ENCODE measurements around the gene LY6G6D. TPM values are rescaled to one million over a fixed set of nuclear protein-coding genes. Genes with fewer than 3 reads are reported as not detected.

LY6G6D gene, protein sequence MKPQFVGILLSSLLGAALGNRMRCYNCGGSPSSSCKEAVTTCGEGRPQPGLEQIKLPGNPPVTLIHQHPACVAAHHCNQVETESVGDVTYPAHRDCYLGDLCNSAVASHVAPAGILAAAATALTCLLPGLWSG
- not detected in 2 replicates for total RNA-seq

DNA sequence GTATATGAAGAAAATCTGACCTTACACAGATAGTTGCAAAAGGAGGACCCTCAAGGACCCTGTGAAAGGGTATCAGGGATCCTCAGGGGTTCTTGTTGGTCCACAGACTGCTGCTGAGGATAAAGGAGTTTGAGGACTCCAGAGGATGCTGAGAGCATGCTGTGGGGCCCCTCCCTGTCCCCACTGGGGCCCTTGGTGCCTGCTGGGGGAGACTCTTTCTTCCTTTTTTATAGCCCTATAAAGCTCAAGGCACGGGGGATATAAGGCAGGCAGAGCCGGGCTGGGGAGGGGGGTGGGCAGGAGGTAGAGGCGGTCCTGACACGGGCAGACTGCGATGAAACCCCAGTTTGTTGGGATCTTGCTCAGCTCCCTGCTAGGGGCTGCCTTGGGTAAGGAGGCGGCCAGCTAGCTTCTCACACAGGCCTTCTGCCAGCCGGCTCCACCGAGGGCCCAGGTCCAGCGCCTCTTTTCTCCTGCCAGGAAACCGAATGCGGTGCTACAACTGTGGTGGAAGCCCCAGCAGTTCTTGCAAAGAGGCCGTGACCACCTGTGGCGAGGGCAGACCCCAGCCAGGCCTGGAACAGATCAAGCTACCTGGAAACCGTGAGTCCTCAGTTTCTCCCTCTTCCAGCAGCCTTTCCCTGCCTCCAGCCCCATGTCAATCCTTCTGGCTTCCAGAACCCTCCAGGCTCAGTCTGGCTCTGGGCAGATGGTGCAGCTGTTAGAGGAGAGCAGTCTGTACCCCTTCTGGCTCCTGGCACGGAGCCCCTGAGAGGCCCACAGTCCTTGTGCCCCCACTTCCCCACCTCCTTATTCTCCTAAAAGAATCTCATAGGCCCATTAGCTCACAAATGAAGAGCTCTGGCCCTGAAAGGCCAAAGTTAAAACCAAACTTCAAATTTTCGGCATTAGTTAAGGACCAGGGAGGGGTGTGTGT lies at the start of gene LY6G6D:
LY6G6D (plus strand) TSS at position 327 of the 937 bp plus-strand sequence; CDS start at position 335, 8 bp downstream.

DNA sequence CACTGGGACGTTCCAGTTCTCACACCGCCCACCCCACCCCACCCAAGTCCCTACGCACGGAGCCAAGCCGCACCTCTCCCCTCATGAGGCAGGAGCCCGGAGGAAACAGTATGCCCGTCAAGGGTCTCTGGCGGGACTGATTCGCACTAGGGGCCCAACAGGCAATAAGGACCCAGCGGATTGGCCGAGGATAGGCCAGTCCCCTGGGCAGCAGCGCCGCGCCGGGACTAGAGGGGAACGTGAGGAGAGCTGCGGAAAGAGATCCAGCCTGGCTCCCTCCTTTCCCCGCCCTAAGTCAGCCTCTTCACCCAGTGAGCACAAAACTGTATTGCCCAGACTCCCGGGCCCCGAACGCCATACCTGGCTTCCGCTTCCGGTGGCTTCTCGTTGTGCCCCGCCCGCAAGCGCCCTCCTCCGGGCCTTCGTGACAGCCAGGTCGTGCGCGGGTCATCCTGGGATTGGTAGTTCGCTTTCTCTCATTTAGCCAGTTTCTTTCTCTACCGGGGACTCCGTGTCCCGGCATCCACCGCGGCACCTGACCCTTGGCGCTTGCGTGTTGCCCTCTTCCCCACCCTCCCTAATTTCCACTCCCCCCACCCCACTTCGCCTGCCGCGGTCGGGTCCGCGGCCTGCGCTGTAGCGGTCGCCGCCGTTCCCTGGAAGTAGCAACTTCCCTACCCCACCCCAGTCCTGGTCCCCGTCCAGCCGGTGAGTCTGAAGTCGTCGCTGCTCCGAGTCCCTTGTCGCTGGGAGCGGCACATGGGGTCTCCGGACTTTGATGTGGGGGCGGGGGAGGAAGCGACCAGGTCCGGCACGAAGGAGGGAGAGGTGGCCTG lies 49.4 kb upstream of the LY6G6D start, which contains the start of gene CSNK2B:
CSNK2B (plus strand) TSS at position 580 of the 836 bp plus-strand sequence. CDS start 752 bp downstream, outside the sequence.

DNA sequence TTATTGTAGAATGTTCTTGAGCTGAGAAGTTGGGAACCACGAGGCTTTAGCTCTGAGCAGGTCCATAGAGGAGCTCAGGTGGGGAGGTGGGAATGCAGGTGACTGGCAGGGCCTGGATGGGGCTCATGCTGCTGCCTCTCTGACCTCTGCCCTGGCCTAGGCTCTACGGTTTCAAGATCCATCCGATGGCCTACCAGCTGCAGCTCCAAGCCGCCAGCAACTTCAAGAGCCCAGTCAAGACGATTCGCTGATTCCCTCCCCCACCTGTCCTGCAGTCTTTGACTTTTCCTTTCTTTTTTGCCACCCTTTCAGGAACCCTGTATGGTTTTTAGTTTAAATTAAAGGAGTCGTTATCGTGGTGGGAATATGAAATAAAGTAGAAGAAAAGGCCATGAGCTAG lies 45.5 kb upstream of the LY6G6D start, which contains the start of gene LY6G5B:
LY6G5B (plus strand) TSS at position 301 of the 400 bp plus-strand sequence. CDS start 975 bp downstream, outside the sequence.

DNA sequence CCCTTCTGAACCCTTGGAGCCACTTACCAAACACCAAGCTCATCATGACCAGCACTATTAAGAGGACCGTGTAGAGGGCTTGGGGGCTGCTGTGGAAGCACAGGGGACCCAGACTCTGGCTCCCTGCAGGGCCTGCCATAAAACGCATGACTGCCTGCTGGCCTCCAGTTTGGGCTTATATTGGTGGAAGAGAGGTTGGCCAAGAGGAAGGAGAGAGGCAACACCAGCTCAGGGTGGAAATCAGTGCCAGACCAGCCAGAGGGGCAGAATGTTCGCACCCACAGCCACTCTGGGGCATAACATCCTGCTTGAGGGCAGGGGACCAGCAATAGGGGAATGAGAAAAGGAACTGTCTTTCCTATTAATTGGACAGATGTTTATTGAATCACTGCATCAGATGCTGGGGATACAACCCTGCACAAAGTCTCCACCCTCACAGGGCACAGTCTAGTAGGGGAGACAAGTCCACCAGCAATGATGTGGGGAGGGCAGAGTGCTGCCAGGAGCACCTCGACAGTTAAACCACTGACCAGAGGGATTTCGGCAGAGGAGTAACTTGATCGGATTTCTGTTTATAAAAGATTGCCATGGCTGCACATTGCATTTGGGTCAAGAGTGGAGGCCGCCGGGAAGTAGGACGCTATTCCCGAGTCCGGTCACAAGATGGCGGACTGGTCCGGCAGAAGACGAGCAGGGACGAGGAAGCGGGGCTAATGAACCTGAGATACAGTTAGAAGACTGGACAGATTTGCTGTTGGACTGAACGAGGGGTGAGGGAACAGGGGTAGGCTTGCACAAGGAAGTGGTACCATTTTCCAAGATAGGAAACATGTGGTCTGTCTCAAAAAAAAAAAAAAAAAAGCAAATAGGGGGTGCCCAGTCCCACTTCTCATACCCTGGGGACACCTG lies 34.7 kb upstream of the LY6G6D start, which contains the start of gene LY6G5C:
LY6G5C (minus strand) TSS at position 842 of the 909 bp plus-strand sequence; CDS start at position 148, 694 bp downstream.

DNA sequence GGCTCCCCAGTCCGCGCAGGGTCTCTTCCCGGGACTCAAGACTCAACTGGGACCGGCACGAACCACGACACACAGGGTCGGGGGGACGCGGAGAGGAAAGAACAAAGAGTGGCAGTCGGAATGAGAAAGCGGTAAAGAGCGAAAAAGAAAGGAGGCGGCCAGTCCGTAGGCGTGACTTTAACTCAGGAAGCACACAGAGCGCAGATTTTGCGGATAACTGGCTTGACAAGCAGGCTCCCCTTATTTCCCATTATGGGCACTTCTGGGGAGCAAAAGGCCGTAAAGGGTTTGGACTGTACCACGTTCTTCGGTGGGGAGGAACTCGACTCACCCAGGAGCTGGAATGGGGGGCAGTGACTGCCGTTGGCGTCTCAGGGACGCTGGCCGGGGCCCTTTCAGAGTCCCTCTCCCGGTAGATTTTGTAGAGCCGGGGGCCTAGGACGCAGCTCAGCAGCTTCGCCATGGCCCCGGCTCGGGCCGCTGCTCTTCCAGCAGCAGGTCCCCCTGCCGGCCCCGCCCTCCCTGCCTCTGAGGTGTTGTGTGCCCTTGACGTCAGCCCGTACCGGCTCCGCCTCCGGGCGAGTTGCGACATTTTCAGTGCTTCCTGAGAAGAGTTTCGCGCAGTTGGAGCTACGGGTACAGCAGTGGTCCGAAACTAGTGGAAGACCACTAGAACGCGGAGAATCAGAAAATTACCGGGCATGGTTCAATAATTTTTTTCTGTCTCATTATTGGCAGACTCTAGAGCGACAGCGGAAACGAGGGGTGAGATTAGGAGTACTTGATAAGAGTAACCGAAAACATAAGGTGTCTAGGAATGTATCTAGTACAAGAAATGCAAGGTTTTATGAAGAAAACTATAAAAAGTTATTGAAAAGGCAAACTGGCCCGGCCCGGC lies 12.1 kb upstream of the LY6G6D start, which contains the start of gene ABHD16A:
ABHD16A (minus strand) TSS at position 506 of the 898 bp plus-strand sequence; CDS start at position 463, 43 bp downstream.

DNA sequence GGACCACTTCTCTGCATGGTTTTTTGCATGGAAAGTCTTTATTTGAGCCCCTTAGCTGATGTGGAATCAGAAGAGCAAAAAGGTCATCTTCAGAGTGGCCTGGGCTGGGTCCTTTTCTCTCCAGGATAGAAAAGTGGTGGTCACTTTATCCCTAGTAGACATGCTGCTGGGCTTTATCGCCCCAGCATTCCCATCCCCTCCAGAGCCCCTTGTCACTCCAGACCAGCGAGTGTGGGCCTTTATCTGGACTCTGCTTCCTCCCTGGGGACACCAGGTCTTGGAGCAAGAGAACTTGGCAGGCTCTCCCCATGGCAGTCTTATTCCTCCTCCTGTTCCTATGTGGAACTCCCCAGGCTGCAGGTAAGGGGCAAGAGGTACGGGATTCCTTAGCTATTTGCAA lies 8.5 kb upstream of the LY6G6D start, which contains the start of gene LY6G6F:
LY6G6F (plus strand) TSS at position 268 of the 400 bp plus-strand sequence; CDS start at position 309, 41 bp downstream.

DNA sequence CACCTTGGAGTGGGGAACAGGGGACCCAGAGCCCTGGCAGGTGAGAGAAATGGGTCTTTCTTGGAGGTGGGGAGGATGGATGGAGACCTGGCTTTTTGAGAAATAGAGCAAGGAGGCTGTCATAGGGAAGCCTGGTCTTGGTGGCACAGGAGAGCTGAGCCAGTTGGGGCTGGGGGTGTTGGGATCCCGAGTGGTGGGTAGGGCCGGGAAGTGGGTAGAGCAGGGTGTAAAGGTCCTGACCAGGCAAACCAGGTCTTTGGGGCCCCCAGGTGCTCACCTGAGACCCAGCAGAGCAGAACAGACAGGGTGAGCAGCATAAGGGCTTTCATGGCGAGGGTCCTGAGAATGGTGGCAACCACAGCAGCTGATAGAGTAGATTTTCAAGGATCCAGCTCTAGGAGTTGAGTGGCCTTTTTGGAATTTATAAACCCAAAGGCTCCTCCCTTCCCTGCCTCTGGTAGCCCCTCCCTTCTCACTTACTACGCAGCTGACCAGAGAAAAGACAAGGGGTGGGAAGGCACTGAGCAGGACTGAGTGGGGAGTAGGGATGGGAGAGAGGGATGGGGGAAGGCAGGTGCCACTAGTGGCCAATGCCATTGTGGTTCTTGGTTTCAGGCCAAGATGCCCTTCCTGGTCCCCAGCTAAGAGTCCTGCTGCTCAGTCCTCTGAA lies 6.3 kb downstream of the LY6G6D start, which contains the start of gene LY6G6C:
LY6G6C (minus strand) TSS at position 396 of the 670 bp plus-strand sequence; CDS start at position 329, 67 bp downstream.

DNA sequence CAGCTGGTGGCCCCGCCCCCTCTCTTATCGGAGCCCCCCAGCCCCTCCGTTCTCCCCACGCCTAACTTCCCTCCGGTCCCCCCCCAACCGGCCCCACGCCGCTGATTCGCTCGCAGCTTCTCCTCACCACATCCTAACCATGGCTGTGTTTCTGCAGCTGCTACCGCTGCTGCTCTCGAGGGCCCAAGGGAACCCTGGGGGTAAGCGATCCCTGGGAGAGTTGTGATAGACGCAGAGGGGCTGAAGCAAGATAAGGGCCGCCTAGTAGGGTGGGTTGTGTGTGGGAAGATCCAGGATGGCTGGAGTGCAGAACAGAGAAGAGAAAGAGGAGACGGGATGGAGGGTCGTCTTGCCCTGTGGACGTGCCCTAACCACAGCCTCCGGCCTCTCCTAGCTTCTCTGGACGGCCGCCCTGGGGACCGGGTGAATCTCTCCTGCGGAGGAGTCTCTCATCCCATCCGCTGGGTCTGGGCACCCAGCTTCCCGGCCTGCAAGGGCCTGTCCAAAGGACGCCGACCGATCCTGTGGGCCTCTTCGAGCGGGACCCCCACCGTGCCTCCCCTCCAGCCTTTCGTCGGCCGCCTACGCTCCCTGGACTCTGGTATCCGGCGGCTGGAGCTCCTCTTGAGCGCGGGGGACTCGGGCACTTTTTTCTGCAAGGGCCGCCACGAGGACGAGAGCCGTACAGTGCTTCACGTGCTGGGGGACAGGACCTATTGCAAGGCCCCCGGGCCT lies 8.3 kb downstream of the LY6G6D start, which contains the start of gene MPIG6B:
MPIG6B (plus strand) TSS at position 129 of the 735 bp plus-strand sequence; CDS start at position 140, 11 bp downstream.

DNA sequence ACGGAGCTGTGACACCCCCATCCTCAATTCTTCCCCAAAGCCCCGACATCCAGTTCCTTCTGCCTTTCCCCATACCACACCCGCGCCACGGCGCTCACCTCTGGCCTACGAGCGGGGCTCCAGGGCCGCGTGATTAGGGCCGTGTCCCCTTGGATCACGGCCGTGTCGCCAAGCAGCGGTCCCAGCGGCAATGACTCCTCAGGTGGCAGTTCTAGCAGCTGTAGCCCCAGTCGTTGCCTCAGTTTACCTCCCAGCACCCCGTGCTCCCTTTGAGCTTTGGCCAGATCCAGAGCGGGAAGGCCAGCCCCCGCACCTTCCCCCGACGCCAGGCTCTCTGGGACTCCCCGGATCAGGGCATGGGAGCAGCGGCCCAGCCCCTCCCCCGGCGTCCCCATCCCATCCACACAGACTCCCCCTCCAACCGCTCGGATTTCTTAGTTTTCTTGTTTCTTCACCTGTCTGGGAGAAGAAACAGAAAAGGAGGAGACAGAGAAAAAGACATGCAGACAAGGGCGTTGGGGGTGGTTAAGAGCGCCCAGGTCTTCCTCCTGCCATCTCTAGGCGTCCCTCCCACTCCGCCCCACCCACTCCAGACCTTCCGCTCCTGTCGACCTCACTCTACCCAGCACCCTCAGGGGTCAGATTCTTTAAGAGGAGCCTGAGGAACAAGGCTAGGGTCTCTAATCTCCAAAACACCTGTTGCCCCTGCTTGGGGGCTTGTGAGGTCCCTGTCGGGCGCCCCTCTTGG lies 13.8 kb downstream of the LY6G6D start, which contains the start of gene DDAH2:
DDAH2 (minus strand) TSS at position 533 of the 748 bp plus-strand sequence; CDS start at position 395, 138 bp downstream.

DNA sequence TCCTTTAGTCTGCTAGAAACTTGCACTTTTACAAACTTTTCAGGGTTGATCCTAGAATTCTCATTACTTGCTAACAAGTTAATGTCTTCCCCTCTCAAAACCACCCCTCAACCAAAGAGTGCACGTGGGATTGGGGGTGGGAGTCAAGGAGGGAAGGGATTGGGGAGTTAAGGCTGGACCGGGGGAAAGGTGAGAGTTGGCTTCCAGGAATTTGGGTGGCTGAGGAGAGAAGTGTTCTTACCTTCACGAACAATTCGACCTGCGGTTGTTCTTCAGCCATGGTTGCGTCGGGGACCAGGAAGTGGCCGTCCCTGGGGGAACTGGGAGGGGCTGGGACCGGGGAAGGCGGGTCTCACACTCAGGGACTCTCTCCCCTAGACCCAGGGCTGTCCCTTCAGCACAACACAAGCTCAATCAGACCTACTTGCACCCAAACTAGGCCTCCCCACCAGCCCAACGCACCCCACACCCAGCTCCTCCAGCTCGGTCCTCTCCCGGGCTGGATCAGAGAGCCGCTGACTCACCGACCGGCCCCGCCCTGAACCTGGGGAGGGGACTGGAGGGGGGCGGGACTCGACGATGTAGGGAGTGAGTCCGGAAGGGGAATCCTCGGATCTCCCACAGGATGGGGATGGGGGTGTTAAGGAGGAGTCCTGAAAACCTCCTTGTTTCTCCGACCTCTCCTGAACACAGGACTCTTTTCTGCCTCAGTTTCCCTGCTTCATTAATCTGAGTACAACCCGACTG lies 21.0 kb downstream of the LY6G6D start, which contains the start of gene CLIC1:
CLIC1 (minus strand) TSS at position 510 of the 747 bp plus-strand sequence; CDS start at position 280, 230 bp downstream.

DNA sequence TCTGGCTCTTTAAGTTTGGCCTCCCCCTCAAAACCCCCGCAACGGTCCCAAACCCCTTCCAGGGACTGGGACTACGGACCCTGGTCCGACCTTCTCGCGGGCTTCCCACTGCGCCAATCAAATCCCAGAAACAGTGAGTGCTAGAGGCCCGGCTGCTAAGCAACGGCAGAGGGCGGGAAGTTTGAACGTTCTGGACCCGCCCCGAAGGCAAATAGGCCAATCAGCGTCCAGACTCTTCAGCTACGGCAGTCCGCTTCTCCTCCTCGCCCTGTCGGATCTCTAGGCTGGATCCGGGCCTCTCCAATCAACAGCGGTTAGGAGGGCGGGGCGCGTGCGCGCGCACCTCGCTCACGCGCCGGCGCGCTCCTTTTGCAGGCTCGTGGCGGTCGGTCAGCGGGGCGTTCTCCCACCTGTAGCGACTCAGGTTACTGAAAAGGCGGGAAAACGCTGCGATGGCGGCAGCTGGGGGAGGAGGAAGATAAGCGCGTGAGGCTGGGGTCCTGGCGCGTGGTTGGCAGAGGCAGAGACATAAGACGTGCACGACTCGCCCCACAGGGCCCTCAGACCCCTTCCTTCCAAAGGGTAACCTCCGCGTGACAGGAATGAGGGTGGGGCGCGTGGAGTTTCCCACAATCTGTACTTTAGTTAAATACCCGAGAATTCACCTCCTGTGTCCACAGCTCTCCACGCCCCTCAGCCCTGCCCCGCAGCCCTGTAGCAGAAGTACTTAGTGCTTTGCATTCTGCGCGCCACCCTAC lies 24.7 kb downstream of the LY6G6D start, which contains the start of gene MSH5:
MSH5 (plus strand) TSS at position 367 of the 758 bp plus-strand sequence. CDS start 462 bp downstream, outside the sequence.

DNA sequence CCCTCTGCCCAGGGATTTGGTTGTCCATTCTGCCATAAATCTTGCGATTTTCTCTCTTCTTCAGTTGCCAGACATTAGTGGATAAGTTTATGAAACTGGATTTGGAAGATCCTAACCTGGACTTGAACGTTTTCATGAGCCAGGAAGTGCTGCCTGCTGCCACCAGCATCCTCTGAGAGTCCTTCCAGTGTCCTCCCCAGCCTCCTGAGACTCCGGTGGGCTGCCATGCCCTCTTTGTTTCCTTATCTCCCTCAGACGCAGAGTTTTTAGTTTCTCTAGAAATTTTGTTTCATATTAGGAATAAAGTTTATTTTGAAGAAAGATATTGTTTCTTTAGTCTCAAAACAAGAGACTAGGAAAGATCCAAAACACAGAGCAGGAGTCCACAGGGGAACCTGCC lies 47.2 kb downstream of the LY6G6D start, which contains the start of gene SAPCD1:
SAPCD1 (plus strand) TSS at position 301 of the 400 bp plus-strand sequence. CDS start 399 bp downstream, outside the sequence.

Measured in smooth muscle cell of bladder (primary cell).